ENCODE data around the gene OR5V1.

OR5V1 gene

DNA sequence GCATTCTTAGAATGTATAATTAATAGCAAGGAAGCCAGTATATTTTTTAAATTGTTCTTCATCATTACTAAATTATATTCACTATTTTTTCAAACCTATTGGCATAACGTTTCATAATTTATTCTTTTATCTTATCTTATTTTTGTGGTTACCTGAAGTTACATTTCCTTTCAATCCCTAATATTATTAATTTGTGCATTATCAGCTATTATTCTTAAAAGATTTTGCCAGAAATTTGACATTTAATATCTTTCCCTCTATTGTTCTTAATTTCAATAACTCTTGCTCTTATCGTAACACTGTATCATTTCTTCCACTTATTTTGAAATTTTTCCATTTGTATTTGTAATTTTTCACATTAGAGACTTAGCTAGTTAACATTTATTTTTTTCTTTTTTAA lies 48.7 kb downstream of the OR5V1 start:
- TF ChIP-seq POLR2A (IDR thresholded peaks at IDR 0.05; ENCODE audit: low read length) (no peak), GATA1 (IDR thresholded peaks at IDR 0.05; ENCODE audit: low read depth, low read length) (no peak)
- DNase-seq = no peak
